ENCODE results near the gene UEVLD.
"Not testable (repeated sequence)": the region's sequence is repeated elsewhere in the genome, so short reads cannot be mapped to it uniquely, and the experiment has no call there.

Gene UEVLD

GRCh38 chr11:18588297-18589252 is at the start of gene UEVLD:
UEVLD (minus strand) TSS chr11:18588734; CDS start chr11:18588654, 80 bp downstream.
- peak; percentile 40 to 68 for DNase-seq

DNA sequence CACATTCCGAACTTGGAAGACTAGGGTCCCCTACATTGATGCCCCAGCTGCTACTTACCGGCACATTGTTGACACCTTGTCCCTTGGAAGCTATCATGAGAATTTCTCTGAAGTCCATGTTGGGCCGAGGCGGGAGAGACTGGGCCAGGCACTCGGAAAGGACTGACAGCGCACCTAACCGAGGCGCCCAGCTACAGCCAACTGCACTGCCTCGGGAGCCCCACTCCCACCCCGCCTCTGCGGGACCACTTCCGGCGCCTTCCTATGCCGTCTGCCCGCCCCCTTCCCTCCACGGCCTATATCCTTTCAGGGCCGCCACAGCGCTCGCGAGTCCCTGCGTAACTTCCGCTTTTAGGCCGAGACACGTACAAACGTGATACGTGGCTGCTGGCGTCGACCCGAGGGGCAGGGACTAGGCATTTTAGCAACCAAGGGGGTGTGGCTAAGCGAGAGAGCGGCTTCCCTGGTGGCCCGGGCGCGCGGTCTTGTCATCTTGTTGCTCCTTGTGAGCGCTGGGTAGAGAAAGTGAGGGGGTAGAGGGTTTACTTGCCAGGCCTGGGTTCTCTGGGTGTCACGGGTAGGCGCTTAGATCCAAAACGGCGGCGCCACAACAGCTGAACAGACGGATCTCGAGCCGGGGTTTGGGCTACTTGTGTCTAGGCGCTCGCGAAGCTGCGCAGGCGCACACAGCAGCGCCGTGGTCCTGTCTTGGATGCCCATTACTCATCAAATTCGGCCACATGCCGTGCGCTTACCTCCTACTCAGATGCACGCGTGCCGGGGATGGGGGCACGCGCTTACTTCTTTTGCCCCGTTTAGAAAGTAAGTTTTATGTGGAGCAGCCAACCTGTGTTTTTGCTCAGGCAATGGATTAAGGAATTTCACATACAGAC is 45.9 kb upstream of the UEVLD start, which contains the start of gene SPTY2D1:
Gene SPTY2D1, minus strand, starts transcription at position 203 of the 893 bp plus-strand sequence. Its CDS starts 85 bp downstream, at position 118.
- DNase-seq = peak; percentile 93 to 97

DNA sequence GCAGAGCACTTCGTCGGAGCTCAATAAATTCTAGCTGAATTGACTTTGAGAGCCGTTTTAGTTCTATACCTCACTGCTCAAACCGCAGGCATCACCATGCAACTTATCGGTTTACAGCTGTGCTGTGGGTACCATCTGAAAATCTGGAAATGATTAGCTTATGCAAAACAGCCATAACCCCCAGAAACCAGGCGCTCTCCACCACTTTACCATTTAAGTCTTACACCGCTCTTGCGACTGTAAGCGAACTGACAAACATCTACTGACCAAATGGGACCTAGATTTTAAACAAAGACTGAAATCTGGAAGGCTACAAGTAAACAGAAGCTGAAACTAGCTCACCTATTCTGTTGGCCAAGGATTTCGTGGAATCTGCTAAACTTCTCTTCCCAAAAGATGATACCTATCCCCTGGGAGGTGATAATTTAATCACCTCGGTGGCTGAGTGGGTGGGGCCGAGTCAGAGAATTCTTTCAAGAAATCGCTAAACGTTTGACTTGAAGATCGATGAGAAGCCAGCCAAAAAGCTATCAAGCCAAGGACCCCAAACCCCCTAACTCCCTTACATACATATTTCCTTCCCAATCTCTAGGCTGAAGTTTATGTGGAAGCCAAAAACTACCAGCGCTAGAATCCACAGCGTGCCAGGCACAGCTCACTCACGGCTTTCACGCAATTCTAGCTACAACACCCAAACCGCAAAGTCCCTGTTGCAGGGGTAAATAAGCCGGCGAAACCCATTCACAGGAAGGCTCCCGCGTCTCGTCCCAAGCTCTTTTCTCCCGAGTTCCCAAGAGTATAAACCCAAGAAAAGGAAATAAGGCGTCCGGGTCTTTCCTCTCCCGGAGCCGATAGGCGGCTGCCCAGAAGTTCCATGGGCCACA is 45.0 kb upstream of the UEVLD start:
- no peak for DNase-seq

GRCh38 chr11:18632841-18633240 is 44.3 kb upstream of the UEVLD start:
- no peak for DNase-seq

DNA sequence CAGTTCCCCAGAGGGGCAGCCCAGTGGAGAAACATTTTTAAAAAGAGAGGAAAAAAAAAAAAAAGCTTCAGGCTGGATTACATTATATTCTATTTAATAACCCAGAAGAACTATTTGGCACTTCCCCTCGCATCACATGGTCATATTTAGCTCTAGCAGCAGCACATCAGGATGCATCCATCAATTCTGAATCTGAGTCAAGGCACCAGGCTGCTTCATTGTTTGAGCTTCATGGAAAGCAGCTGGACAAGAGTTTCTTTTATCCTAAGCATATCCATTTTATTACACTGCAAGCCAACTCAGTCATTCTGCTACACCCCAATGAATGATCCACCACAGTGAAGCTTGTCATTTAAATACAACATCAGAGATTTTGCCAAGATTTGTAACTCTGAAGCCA is 35.6 kb upstream of the UEVLD start:
- no peak for DNase-seq

GRCh38 chr11:18623707-18624106 is 35.2 kb upstream of the UEVLD start:
- no peak for DNase-seq

DNA sequence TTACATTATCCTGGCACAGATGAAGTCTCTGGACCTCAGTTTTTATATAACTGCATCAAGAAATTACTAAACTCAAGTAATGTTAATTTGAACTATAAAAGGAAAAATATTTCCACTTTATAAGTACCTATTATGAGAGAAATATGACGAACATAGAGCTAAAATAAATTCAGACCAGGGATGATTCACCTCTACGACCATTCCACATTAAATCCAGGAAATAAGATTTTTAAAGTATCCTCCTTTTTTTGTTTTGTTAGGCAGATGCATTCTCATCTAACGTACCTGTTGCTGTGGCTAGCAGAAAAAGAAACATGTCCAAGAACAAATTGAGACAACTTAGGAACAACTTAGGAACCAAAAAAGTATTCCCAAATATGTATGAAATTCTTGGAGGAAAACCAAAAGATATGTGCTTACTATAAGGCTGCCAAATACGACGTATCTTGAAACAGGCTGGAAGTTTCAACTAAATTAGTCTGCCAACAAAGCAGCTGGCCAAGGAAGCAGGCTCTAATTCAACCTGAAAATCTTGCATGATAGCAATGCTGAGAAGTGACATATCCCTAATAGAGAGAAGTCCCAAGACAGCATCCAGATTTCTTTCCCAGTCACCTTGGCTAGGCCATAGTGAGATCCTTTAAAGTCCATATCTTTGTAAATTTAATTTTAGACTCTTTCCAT is 29.9 kb upstream of the UEVLD start:
- DNase-seq = no peak

- DNase-seq = peak in 1 of 2 donors; percentile 37
Observed at GRCh38 chr11:18617688-18618341, 29.3 kb upstream of the UEVLD start.

GRCh38 chr11:18615628-18616392 is 27.3 kb upstream of the UEVLD start:
- peak in 1 of 2 donors; percentile 87 for DNase-seq

GRCh38 chr11:18614667-18615066 is 26.1 kb upstream of the UEVLD start:
- no peak for DNase-seq

GRCh38 chr11:18612394-18612793 is 23.9 kb upstream of the UEVLD start:
- DNase-seq = no peak

DNA sequence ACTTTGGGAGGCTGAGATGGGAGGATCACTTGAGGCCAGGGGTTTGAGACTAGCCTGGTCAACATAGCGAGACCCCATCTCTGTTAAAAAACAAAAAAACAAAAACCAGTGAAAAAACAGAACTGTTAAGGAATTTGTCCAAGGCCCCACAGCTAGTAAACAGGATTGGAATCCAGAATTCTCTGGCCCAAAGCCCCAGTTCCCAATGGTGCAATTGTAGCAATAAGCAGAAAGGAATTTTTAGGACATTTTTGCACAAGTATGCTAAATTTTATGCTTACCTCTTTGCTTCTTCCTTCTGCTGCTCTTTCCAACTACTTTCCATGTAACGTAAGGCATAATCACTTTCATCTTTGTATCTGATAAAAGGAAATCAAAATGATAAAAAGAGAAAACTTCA is 22.7 kb upstream of the UEVLD start:
- no peak for DNase-seq

DNA sequence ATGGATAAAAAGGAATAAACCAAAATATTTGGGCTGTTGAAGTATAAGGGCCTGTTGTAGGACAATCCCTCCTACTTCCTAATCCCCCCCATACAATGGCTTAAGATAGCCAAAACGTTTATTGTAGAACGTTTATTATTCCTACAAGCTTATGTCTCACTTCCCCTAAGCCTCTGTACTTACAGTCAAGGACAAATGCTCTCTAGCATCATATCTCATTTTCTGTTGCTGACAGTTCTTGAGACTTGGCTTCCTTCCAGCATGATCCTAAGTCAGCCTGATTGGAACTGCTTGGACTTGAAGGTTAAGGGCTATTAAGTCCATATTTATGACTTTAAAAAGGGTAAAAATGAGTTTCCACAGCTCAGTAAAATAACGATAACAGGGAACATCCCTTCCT is 19.8 kb upstream of the UEVLD start:
- DNase-seq = no peak

- DNase-seq = no peak
Observed at GRCh38 chr11:18600915-18601569, 12.5 kb upstream of the UEVLD start.

- no peak for DNase-seq
Observed at GRCh38 chr11:18599739-18600230, 11.3 kb upstream of the UEVLD start, which contains the start of gene MISFA. MISFA (plus strand) TSS chr11:18599789; CDS start chr11:18599929, 140 bp downstream.

- no peak for DNase-seq
Observed at GRCh38 chr11:18594999-18595749, 6.6 kb upstream of the UEVLD start.

DNA sequence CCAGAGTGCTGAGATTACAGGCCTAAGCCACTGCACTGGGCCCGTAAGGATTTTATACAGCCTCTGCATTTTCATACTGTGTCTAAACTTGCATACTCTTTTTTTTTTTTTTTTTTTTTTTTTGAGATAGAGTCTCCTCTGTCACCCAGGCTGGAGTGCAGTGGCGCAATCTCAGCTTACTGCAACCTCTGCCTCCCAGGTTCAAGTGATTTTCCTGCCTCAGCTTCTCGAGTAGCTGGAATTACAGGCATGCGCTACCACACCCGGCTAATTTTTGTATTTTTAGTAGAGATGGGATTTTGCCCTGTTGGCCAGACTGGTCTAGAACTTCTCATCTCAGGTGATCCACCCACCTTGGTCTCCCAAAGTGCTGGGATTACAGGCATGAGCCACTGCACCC is 5.6 kb upstream of the UEVLD start:
- DNase-seq = not testable (repeated sequence)

GRCh38 chr11:18590571-18590970 is 2.0 kb upstream of the UEVLD start:
- DNase-seq = no peak

DNA sequence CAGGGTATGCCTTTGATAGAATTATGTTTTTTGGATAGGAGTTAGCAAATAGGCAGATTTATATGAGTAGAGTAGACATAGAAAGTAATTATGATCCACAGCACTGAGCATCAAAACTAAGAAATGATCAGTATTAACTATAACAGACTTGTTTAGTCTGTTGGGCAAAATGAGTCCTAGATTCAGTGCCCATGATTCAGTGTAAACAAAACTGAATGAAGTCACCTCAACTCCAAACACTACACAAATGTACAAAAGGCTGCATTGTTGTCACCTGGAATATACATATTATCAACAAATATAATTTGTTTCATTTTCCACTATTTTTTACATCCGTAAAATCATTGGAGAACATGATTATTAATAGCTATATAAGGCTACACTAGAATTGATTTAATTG is 6.7 kb downstream of the UEVLD start:
- DNase-seq = no peak
